ENCODE results near the gene LBP. TPM values are rescaled to one million over a fixed set of nuclear protein-coding genes. Genes with fewer than 3 reads are reported as not detected.

The LBP gene
- total RNA-seq, 1 donor from 2014 or later = not detected

GRCh38 chr20:38339997-38340396 lies 6.3 kb upstream of the LBP start:
- DNase-seq (ENCODE audit: low read depth) = no peak
- H3K4me3 ChIP-seq (ENCODE audit: low read depth, low read length) = no peak overlapping the region
- TF ChIP-seq, protein P1, sequence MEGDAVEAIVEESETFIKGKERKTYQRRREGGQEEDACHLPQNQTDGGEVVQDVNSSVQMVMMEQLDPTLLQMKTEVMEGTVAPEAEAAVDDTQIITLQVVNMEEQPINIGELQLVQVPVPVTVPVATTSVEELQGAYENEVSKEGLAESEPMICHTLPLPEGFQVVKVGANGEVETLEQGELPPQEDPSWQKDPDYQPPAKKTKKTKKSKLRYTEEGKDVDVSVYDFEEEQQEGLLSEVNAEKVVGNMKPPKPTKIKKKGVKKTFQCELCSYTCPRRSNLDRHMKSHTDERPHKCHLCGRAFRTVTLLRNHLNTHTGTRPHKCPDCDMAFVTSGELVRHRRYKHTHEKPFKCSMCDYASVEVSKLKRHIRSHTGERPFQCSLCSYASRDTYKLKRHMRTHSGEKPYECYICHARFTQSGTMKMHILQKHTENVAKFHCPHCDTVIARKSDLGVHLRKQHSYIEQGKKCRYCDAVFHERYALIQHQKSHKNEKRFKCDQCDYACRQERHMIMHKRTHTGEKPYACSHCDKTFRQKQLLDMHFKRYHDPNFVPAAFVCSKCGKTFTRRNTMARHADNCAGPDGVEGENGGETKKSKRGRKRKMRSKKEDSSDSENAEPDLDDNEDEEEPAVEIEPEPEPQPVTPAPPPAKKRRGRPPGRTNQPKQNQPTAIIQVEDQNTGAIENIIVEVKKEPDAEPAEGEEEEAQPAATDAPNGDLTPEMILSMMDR (conservative IDR thresholded peaks at IDR 0.05; ENCODE audit: low read depth, low read length) = no peak

DNA sequence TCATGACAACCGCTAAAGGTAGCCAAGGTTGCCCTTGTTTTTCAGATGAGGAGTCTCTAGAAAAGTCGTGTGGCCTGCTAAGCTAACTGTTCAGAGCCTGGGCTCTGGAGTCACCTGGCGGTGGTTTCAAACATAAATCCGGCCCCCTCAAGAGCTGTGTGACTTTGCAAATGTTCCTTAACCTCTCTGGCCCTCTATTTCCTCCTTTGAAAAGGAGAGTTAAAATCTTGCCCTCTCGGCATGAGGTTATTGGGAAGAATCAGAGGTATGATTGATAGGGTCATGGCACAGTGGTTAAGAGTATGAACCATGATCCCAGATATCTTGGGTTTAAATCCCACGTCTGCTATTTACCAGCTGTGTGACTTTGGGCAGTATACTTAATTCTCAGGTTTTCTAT lies 5.6 kb upstream of the LBP start:
- TF ChIP-seq, protein P1 (conservative IDR thresholded peaks at IDR 0.05; ENCODE audit: low read depth, low read length) = no peak
- no peak overlapping the region for H3K4me3 ChIP-seq (ENCODE audit: low read depth, low read length)
- DNase-seq (ENCODE audit: low read depth) = no peak

- DNase-seq (ENCODE audit: low read depth) = no peak
- H3K4me3 ChIP-seq (ENCODE audit: low read depth, low read length) = no peak overlapping the region
- TF ChIP-seq, protein P1 (conservative IDR thresholded peaks at IDR 0.05; ENCODE audit: low read depth, low read length) = no peak
These were observed 4.1 kb upstream of the LBP start for GRCh38 chr20:38342216-38342615.

- TF ChIP-seq, protein P1 (conservative IDR thresholded peaks at IDR 0.05; ENCODE audit: low read depth, low read length) = no peak
- DNase-seq (ENCODE audit: low read depth) = no peak
- peak overlapping the region; percentile 30 for H3K4me3 ChIP-seq (ENCODE audit: low read depth, low read length)
These were observed 3.5 kb upstream of the LBP start for GRCh38 chr20:38342713-38343310.

- peak overlapping the region; percentile 30 for H3K4me3 ChIP-seq (ENCODE audit: low read depth, low read length)
- TF ChIP-seq, protein P1 (conservative IDR thresholded peaks at IDR 0.05; ENCODE audit: low read depth, low read length) = no peak
- DNase-seq (ENCODE audit: low read depth) = no peak
These were observed 2.8 kb upstream of the LBP start for GRCh38 chr20:38343311-38344106.

DNA sequence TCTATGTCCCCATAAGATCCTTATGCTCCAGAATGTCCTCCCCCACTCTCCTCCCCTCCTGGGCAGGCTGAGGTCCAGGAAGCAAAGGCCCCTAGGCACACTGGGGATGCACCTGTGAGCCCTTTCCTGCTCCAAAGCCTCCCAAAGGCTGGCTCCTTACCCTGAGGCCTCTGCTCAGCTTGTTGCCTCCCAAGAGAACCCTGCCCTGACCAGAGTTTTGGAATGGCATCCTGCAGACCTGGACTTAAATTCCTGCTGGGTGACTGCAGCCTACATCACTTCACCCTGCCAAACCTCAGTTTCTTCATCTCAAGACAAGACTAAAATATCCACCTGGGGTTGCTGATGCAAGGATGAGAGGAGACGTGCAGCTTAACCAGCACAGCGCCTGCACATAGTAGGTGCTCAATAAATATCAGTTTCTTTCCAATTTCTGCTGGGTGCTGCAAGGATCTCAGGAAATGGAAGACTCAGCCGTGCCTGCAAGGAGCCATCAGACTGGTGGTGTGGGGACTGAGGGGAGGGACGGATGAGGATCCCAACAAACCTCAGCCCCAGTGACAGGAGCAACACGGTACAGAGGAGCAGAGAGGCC lies 2.1 kb upstream of the LBP start:
- H3K4me3 ChIP-seq (ENCODE audit: low read depth, low read length) = no peak overlapping the region
- DNase-seq (ENCODE audit: low read depth) = no peak
- TF ChIP-seq, protein P1 (conservative IDR thresholded peaks at IDR 0.05; ENCODE audit: low read depth, low read length) = no peak

All from epithelial cell of proximal tubule (primary cell).